NCI-H1436 (cell line): ENCODE data around the gene URI1.
"Not testable (repeated sequence)": the region's sequence is repeated elsewhere in the genome, so short reads cannot be mapped to it uniquely, and the experiment has no call there.

Source experiments
- DNase-seq: peaks from one replicate; lab custom pipeline; 2025; lab: John Stamatoyannopoulos, UW

The URI1 gene

GRCh38 chr19:29942404-29943261, 594 bp downstream of the URI1 start:
- peak; percentile 38 for DNase-seq

GRCh38 chr19:29943615-29944014, 1.6 kb downstream of the URI1 start:
- DNase-seq: no peak

- DNase-seq: no peak
Observed at GRCh38 chr19:29944390-29945012, 2.5 kb downstream of the URI1 start.

- no peak for DNase-seq
Observed at GRCh38 chr19:29945017-29945416, 3.0 kb downstream of the URI1 start.

GRCh38 chr19:29945433-29945832, 3.4 kb downstream of the URI1 start:
- no peak for DNase-seq

- no peak for DNase-seq
Observed at GRCh38 chr19:29946645-29947044, 4.6 kb downstream of the URI1 start.

- no peak for DNase-seq
Observed at GRCh38 chr19:29947871-29948270, 5.8 kb downstream of the URI1 start.

GRCh38 chr19:29948759-29949470, 6.9 kb downstream of the URI1 start:
- DNase-seq: not testable (repeated sequence)

GRCh38 chr19:29952177-29952576, 10.1 kb downstream of the URI1 start:
- DNase-seq: no peak

GRCh38 chr19:29952646-29953045, 10.6 kb downstream of the URI1 start:
- no peak for DNase-seq

GRCh38 chr19:29953352-29954247, 11.6 kb downstream of the URI1 start:
- DNase-seq: no peak

- no peak for DNase-seq
Observed at GRCh38 chr19:29956855-29957254, 14.8 kb downstream of the URI1 start.

- DNase-seq: no peak
Observed at GRCh38 chr19:29961311-29961710, 19.3 kb downstream of the URI1 start.

- no peak for DNase-seq
Observed at GRCh38 chr19:29962793-29963192, 20.8 kb downstream of the URI1 start.

- no peak for DNase-seq
Observed at GRCh38 chr19:29963576-29963975, 21.5 kb downstream of the URI1 start.

- DNase-seq: no peak
Observed at GRCh38 chr19:29964171-29964570, 22.1 kb downstream of the URI1 start.

- no peak for DNase-seq
Observed at GRCh38 chr19:29965492-29965891, 23.5 kb downstream of the URI1 start.

GRCh38 chr19:29966142-29966541, 24.1 kb downstream of the URI1 start:
- DNase-seq: not testable (repeated sequence)

- no peak for DNase-seq
Observed at GRCh38 chr19:29966588-29967249, 24.7 kb downstream of the URI1 start.

GRCh38 chr19:29967623-29968022, 25.6 kb downstream of the URI1 start:
- no peak for DNase-seq

GRCh38 chr19:29969891-29970290, 27.9 kb downstream of the URI1 start:
- DNase-seq: no peak
